Activated CD4-positive, CD25-positive, alpha-beta regulatory T cell (primary cell): ENCODE measurements around the gene DCP1B.

Experiments used
- DNase-seq, 4 experiments: peaks; one replicate each; lab custom pipeline; 2025; lab: John Stamatoyannopoulos, UW

The DCP1B gene

GRCh38 chr12:1918884-1919236 is 85.4 kb downstream of the DCP1B start:
- no peak for DNase-seq

GRCh38 chr12:1918081-1918883 is 86.0 kb downstream of the DCP1B start, which contains the start of gene CACNA2D4:
Gene CACNA2D4, minus strand, starts transcription at chr12:1918652. Its CDS starts 179 bp downstream, at chr12:1918473.
- no peak for DNase-seq

GRCh38 chr12:1917172-1918070 is 86.8 kb downstream of the DCP1B start:
- DNase-seq: no peak

- no peak for DNase-seq
These were observed 87.7 kb downstream of the DCP1B start for GRCh38 chr12:1916371-1917171.

- no peak for DNase-seq
These were observed 88.9 kb downstream of the DCP1B start for GRCh38 chr12:1915082-1915968.

- DNase-seq: no peak
These were observed 89.9 kb downstream of the DCP1B start for GRCh38 chr12:1914114-1914911.

GRCh38 chr12:1913377-1914113 is 90.7 kb downstream of the DCP1B start:
- DNase-seq: no peak

- no peak for DNase-seq
These were observed 91.5 kb downstream of the DCP1B start for GRCh38 chr12:1912580-1913376.

GRCh38 chr12:1911598-1912575 is 92.4 kb downstream of the DCP1B start:
- DNase-seq: no peak

GRCh38 chr12:1910468-1910867 is 93.8 kb downstream of the DCP1B start:
- no peak for DNase-seq

- DNase-seq: no peak
These were observed 95.5 kb downstream of the DCP1B start for GRCh38 chr12:1908758-1909157.

GRCh38 chr12:1907652-1908611 is 96.3 kb downstream of the DCP1B start:
- no peak for DNase-seq

GRCh38 chr12:1906579-1906978 is 97.7 kb downstream of the DCP1B start:
- DNase-seq: no peak

- no peak for DNase-seq
These were observed 99.4 kb downstream of the DCP1B start for GRCh38 chr12:1904875-1905274.

GRCh38 chr12:1896964-1897363 is 107.3 kb downstream of the DCP1B start:
- no peak for DNase-seq
